ENCODE results near the gene SF3B3. TPM values are rescaled to one million over a fixed set of nuclear protein-coding genes. Genes with fewer than 3 reads are reported as not detected.

SF3B3 gene
- total and polyA plus RNA-seq, 10 of the 15 experiments (the other 5 are each of a cell fraction or from before 2014, with no cell fraction given), result 134 to 453 (median 215) TPM

DNA sequence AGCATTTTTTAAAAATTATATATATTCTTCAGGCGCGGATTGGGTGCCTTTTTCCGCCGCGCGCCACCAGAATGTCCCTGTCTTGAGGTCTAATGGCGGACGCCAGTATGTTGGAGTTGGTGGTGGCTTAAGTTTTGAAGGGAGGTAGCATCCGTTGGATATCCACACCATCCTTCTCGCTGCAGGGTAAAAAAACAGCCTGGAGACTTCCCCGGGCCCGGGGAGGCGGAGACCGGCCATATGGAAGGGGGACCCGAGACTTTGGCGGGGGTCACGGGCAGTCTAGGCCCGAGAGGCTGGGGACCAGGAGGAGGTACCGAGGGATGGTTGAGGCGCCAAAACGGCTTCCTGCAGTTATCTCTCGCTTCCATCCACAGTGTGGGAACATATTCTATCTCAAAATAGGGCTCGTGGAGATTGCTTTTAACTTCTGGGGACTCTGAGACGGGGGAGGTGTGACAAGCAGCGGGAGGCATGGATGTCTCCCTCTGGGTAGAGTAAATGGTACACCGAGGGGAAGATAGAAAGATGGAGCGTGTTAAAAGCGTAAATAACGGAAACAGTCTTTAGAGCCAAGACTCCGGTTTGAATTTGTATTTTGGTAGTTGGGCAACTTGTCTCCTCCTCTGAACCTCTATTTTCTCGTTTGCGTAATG is at the start of gene SF3B3 (continued):
- TF ChIP-seq, protein P1, sequence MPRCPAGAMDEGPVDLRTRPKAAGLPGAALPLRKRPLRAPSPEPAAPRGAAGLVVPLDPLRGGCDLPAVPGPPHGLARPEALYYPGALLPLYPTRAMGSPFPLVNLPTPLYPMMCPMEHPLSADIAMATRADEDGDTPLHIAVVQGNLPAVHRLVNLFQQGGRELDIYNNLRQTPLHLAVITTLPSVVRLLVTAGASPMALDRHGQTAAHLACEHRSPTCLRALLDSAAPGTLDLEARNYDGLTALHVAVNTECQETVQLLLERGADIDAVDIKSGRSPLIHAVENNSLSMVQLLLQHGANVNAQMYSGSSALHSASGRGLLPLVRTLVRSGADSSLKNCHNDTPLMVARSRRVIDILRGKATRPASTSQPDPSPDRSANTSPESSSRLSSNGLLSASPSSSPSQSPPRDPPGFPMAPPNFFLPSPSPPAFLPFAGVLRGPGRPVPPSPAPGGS (IDR thresholded peaks at IDR 0.05; ENCODE audit: borderline replicate concordance, insufficient read depth, low read depth, low read length, poor library complexity, severe bottlenecking), result no peak
- peak; percentile 83; the same call in 1 of the 2 replicates for TF ChIP-seq POLR2AphosphoS2 (IDR thresholded peaks at IDR 0.05; ENCODE audit: low read depth, low read length)
- TF ChIP-seq SIN3A (IDR thresholded peaks at IDR 0.05; ENCODE audit: low read depth, low read length), result peak; percentile 76
- 0 out of 2 replicates have a peak, but pooled peaks have one; percentile 80 for TF ChIP-seq RB1 (IDR thresholded peaks at IDR 0.05; ENCODE audit: borderline replicate concordance)
- no peak for TF ChIP-seq STAT1 (conservative IDR thresholded peaks at IDR 0.05)
- TF ChIP-seq FOXK2 (IDR thresholded peaks at IDR 0.05), result peak; percentile 19; the same call in 1 of the 2 replicates
- no peak for TF ChIP-seq JUND (IDR thresholded peaks at IDR 0.05; ENCODE audit: low read depth, low read length)
- no peak for TF ChIP-seq NR2C1 (IDR thresholded peaks at IDR 0.05)
- no peak for TF ChIP-seq ZNF217 (IDR thresholded peaks at IDR 0.05)
- TF ChIP-seq CBX3 (IDR thresholded peaks at IDR 0.05; ENCODE audit: borderline replicate concordance, low read depth), result no peak
- TF ChIP-seq GATAD2B (conservative IDR thresholded peaks at IDR 0.05; ENCODE audit: low read depth), result 0 out of 2 replicates have a peak, but pooled peaks have one; percentile 16
- TF ChIP-seq, protein P2, sequence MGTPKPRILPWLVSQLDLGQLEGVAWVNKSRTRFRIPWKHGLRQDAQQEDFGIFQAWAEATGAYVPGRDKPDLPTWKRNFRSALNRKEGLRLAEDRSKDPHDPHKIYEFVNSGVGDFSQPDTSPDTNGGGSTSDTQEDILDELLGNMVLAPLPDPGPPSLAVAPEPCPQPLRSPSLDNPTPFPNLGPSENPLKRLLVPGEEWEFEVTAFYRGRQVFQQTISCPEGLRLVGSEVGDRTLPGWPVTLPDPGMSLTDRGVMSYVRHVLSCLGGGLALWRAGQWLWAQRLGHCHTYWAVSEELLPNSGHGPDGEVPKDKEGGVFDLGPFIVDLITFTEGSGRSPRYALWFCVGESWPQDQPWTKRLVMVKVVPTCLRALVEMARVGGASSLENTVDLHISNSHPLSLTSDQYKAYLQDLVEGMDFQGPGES (IDR thresholded peaks at IDR 0.05), result no peak
- peak; percentile 70 for TF ChIP-seq NFIC (IDR thresholded peaks at IDR 0.05; ENCODE audit: low read depth, low read length)
- TF ChIP-seq HCFC1 (IDR thresholded peaks at IDR 0.05; ENCODE audit: low read length), result peak; percentile 22; the same call in 1 of the 2 replicates
- peak; percentile 64 for TF ChIP-seq RUNX3 (IDR thresholded peaks at IDR 0.05; ENCODE audit: low read length)
- no peak for TF ChIP-seq RAD21 (IDR thresholded peaks at IDR 0.05; ENCODE audit: insufficient read depth, low read depth, low read length)
- TF ChIP-seq, protein P3, sequence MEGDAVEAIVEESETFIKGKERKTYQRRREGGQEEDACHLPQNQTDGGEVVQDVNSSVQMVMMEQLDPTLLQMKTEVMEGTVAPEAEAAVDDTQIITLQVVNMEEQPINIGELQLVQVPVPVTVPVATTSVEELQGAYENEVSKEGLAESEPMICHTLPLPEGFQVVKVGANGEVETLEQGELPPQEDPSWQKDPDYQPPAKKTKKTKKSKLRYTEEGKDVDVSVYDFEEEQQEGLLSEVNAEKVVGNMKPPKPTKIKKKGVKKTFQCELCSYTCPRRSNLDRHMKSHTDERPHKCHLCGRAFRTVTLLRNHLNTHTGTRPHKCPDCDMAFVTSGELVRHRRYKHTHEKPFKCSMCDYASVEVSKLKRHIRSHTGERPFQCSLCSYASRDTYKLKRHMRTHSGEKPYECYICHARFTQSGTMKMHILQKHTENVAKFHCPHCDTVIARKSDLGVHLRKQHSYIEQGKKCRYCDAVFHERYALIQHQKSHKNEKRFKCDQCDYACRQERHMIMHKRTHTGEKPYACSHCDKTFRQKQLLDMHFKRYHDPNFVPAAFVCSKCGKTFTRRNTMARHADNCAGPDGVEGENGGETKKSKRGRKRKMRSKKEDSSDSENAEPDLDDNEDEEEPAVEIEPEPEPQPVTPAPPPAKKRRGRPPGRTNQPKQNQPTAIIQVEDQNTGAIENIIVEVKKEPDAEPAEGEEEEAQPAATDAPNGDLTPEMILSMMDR (IDR thresholded peaks at IDR 0.05 in 2 of 3, conservative IDR thresholded peaks at IDR 0.05 in 1 of 3; ENCODE audit: control insufficient read depth in 2 of 3, extremely low read depth in 1 of 3, insufficient read depth in 1 of 3, low read depth in 3 of 3, low read length in 3 of 3), result no peak
- peak; percentile 99 for TF ChIP-seq MYC (IDR thresholded peaks at IDR 0.05; ENCODE audit: insufficient read depth, insufficient read length, insufficient replicate concordance, low read length, severe bottlenecking)
- TF ChIP-seq, protein P4, sequence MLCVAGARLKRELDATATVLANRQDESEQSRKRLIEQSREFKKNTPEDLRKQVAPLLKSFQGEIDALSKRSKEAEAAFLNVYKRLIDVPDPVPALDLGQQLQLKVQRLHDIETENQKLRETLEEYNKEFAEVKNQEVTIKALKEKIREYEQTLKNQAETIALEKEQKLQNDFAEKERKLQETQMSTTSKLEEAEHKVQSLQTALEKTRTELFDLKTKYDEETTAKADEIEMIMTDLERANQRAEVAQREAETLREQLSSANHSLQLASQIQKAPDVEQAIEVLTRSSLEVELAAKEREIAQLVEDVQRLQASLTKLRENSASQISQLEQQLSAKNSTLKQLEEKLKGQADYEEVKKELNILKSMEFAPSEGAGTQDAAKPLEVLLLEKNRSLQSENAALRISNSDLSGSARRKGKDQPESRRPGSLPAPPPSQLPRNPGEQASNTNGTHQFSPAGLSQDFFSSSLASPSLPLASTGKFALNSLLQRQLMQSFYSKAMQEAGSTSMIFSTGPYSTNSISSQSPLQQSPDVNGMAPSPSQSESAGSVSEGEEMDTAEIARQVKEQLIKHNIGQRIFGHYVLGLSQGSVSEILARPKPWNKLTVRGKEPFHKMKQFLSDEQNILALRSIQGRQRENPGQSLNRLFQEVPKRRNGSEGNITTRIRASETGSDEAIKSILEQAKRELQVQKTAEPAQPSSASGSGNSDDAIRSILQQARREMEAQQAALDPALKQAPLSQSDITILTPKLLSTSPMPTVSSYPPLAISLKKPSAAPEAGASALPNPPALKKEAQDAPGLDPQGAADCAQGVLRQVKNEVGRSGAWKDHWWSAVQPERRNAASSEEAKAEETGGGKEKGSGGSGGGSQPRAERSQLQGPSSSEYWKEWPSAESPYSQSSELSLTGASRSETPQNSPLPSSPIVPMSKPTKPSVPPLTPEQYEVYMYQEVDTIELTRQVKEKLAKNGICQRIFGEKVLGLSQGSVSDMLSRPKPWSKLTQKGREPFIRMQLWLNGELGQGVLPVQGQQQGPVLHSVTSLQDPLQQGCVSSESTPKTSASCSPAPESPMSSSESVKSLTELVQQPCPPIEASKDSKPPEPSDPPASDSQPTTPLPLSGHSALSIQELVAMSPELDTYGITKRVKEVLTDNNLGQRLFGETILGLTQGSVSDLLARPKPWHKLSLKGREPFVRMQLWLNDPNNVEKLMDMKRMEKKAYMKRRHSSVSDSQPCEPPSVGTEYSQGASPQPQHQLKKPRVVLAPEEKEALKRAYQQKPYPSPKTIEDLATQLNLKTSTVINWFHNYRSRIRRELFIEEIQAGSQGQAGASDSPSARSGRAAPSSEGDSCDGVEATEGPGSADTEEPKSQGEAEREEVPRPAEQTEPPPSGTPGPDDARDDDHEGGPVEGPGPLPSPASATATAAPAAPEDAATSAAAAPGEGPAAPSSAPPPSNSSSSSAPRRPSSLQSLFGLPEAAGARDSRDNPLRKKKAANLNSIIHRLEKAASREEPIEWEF (IDR thresholded peaks at IDR 0.05; ENCODE audit: insufficient replicate concordance, low read depth, low read length), result no peak
- no peak for TF ChIP-seq BCL11A (IDR thresholded peaks at IDR 0.05; ENCODE audit: low read depth, low read length)
- no peak for TF ChIP-seq NFXL1 (IDR thresholded peaks at IDR 0.05; ENCODE audit: borderline replicate concordance)

All from GM12878 (cell line).